Left colon (tissue), 2 donors: Measurements from ENCODE around the gene PLD1. TPM values are rescaled to one million over a fixed set of nuclear protein-coding genes. Genes with fewer than 3 reads are reported as not detected.

ENCODE experiments used
- ATAC-seq: fragments of 200-7000 bp; cut with Tn5 transposase; one replicate; pipeline ENCODE4 v1.9.1; 2020; ENCODE audit warnings: mild to moderate bottlenecking, moderate library complexity
- DNase-seq, 2 donors: peaks; one replicate each; pipeline ENCODE4 v3.0.0-alpha.2; 2020
- intact Hi-C, 2 donors: fragments of 100-400 bp; cut with DNase I in 1 of 2; cut with micrococcal nuclease in 1 of 2; formaldehyde crosslinking; loops; one replicate each; pipeline versions ENCODE4 v1.11.2 to v1.14.0; 2022; cut with DNase I, micrococcal nuclease
- total RNA-seq, 2 donors: library from RNA; stranded (reverse); fragmentation: NEBNext Ultra II Directional; extraction: Animal tissue kit (Norgen Biotek cat#: 25700); gene quantifications; one replicate each; pipeline ENCODE4 v1.2.1, GENCODE V29; 2021
- donor health status: DM: no; HTN: no; CAD: no.
- donor health status: DM: yes; HTN: yes; CAD: no.

PLD1 gene
- total RNA-seq, 2 donors from 2014 or later: 79.7 to 109 TPM

DNA sequence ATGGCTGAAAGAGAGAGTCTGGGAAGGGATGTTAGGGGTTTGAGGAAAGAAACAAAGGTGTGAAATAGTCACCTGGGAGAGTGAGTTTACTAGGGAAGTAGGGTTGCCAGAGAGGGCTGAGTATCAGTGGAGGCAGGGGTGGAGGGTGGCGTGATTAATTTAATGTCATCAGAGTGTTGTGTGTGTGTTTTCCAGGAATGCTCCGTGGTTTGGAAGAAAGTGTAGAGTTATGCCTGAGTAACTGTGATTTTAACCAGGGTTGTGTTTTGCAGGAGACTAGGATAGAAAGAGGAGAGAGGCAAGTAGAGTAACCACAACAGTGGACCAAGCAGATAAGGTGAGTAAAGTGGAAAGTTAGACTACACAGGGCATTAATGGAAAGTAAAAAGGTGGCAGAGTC, 27.2 kb downstream of the PLD1 start:
- ATAC-seq (no peak), DNase-seq (no peak)
- intact Hi-C loops: no loop called here

DNA sequence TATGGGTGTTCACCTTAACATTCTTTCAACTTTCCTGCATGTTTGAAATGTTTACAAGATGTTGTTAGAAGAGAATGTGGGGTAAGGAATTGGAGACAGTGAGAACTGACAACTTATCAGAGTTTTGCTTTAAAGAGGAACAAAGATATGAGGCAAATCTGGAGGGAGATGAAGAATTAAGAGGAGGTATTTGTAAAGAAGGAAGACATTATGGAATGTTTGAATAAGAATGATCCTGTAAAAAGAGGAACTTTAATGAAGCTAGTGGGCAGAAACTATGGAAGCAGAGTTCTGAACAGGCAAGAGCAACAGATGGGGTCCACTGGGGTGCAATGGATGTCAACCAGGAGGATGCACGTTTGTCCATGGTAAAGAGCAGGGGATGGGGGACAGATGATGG, 27.7 kb downstream of the PLD1 start:
- intact Hi-C loops: no loop called here
- ATAC-seq (no peak), DNase-seq (no peak)

DNA sequence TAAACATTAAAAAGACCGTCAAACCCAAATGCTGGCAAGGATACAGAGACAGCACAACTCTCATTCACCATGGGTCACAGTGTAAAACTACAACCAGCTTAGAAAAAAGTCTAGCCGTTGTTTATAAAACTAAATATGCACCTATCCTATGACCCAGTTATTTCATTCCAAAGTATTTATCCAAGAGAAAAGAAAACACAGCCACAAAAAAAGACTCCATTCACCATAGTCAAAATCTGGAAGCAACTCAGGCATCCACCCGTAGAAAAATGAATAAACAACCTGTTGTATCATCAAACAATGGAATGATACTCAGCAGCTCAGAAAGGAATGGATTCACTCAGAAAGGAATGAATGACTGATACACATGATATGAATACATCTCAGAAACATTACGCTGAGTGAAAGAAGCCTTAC, 28.6 kb downstream of the PLD1 start:
- no peak for ATAC-seq
- DNase-seq: no peak
- intact Hi-C loops: no loop called here

DNA sequence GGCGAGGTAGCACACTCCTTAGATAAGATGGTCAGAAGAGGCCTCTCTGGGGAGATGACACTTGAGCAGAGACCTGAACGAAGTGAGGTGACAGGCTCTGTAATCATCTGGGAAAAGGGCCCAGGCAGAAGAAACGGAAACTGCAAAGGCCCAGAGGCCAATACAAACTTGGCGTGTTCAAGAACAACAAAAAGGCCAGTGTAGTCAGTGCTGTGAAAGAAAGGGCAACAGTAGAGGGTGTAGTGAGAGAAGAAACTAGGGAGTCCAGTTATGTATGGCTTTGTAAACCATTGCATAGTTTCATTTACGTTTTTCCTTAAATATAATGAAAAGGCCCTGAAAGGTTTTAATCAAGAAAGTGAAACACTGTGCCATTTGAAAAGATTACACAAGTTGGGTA, 31.8 kb downstream of the PLD1 start:
- intact Hi-C loops: no loop called here
- ATAC-seq (no peak), DNase-seq (no peak)

DNA sequence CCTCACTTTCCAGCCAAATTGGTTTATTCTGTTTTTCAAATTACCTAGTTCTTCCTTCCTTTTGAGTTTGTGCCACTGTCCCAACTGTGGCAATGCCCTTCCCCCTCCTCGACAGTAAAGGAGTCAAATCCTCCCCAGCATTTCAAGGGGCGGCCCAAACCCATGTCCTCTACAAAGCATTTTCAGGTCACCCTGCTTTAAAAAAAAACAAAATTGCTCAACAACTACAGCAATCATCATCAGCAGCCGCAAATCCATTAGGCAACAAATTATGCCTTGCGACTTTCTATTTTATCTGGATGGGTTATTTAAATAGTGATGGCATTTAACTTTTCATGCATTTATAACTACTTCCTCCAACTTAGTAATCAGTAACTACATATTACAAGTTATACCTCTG, 32.7 kb downstream of the PLD1 start:
- intact Hi-C loops: no loop called here
- DNase-seq (no peak), ATAC-seq (no peak)

DNA sequence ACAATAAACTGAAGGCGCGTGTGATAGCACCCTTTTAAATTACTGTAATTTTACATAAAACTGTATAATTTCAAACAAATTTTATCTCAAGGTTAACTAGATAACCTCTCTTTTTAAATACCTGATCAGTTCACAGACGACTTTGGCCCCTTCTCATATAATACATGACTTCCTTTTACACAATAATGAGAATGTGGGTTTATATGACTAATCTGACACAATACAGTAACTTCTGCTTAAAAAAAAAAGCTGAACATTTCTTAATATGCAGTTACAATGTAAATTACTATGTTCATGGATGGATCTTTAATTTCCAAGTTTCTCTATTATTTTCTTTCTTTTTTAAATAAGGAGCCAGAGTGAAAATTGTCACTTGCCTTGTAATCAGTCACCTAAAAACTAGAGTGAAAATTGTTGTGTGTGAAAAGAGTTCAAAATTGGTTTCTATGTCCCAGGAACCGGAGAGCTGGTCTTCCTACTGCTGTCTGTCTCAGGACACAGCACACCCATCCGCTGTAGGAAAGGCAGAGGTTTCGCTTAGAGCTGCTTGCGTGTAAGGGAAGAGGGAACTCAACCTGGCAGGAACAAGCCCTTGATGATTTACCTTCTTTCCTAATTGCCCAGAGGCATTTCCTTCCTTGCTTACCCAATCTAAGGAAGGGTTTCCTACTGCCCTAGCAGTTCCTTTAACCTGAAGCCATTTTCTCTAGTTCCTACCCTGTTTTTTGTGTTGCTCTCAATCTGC, 33.3 kb downstream of the PLD1 start:
- DNase-seq (no peak), ATAC-seq (peak; percentile 54)
- intact Hi-C loops: no loop called here

DNA sequence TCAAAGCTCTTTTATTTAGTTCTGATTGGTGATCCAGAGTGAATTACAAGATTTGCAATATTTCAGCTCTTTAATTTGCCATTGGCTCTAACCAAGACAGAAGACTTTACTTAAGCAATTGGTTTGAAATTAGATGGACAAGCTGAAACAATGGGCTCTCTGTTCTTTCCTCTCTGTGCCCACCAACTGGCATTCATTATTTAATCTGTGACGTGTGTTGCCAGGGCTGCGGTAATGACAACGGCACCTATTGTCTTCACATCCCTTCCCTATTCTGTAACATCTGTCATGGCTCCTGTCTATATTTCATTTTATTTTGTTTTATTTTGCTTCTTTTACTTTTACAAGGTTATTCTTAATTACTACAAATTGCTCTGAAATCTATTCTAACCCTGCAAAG, 33.9 kb downstream of the PLD1 start:
- ATAC-seq (peak; percentile 59), DNase-seq (no peak)
- intact Hi-C loops: no loop called here

DNA sequence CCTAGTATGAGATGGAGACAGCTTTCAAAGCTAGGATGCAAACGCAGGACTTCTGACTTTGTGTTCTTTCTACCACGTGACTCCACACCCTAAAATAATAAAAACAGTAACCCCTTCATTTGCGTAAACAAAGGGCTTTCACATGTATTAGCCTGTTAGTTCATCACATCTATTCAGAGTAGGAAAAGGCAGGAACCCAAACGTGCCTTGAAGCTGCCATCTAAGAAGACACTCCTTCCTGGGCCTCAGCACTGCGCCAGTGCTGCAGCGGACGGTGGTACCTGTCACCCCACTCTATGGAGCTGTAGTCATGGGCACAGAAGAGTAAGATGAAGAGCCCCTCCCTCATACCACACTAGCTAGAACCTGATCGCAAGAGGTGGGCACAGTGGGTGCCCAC, 34.3 kb downstream of the PLD1 start:
- intact Hi-C loops: no loop called here
- ATAC-seq (no peak), DNase-seq (no peak)

DNA sequence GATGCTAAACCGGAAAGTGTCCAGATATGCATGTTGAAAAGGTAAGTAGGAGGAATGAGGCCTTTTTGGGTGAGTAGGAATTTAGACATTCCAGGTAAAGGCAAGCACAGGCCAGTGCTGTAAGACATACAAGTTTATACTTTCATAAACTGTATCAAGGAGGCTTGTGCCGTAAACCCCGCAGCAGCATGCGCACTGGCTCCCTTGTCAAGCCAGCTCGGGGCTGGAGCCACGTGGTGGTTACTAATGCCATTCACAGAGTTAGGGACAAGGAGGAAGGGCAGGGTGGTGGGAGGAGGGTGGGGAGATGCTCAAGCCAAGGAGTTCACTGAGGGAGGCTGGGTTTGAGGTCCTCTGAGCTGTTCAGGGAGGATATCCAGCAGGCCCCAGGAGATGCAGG, 35.8 kb downstream of the PLD1 start:
- intact Hi-C loops: loop anchor here in 1 of 2 donors (5.0 kb wide), 1 partner anchor 127 kb away; no protein-coding TSS in a partner anchor
- ATAC-seq (no peak), DNase-seq (no peak)

DNA sequence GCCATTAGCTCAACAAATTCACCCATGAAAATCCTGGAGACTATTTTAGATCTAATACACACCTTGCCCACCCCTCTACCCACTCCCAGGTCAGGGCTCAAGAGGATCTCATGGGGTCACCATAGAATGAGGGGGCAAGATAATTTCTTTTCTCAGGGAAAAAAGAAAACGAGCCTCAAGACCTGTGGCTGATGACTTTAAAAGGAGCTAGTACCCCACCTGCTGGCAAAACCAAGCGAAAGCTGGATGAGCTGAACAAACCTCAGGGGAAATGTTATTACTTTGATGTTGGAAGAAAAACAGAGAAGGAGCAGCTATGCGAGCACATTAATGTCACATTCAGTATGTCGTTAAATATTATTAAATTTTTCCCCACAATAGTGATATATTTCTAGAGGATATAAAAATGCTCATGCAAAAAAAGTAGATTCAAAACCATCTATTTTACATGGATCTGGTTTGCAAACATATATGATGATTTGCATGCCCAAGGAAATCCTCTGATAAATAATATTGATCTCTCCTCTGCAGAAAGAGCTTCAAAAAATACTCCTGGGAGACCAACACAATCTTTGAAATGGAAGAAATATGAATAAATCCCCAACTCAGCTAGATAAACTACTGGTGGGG, 37.7 kb downstream of the PLD1 start:
- intact Hi-C loops: loop anchor here in 1 of 2 donors (5.0 kb wide), 1 partner anchor 125 kb away; no protein-coding TSS in a partner anchor
- DNase-seq: peak in 1 of 2 donors; percentile 74
- ATAC-seq: peak; percentile 44

DNA sequence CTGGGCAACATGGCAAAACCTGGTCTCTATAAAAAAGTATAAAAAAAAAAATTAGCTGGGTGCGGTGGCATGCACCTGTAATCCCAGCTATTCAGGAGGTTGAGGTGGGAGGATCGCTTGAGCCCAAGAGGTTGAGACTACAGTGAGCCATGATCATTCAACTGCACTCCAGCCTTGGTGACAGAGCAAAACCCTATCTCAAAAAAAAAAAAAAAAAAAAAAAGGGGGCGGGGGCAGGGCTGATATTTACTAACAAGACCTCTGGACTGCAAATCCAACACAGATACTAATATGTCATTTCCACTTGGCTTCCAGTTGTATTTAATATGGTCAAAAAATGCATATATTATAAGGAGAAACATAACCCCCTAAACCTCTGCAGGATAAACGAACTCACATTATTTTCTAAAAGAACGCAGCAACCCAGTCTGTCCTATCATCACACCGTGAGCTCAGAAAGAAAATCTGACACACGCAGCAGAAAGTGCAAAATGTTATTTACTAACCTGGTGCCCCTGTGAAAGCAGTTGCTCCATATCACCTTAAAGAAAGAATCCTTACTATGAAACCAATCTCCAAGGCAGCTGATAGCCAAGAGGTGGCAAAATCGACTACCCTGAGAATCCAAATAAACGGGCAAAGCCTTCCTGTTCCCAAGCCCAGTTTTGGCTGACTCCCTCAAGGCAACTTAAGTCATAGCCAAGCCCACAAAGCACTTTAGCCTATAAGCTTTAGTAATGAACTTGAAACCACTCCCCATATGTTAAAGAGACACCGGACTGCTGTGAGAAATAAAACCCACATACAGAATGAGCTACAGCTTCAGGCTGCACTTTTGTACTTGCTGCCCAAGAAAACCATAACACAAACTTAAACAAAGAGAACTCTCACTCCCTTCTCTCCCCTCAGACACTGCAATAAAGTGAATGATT, 39.3 kb downstream of the PLD1 start:
- peak; percentile 41 to 53 for DNase-seq
- ATAC-seq: peak; percentile 94
- intact Hi-C loops: loop anchor here in 1 of 2 donors (5.0 kb wide), 1 partner anchor 124 kb away; no protein-coding TSS in a partner anchor

DNA sequence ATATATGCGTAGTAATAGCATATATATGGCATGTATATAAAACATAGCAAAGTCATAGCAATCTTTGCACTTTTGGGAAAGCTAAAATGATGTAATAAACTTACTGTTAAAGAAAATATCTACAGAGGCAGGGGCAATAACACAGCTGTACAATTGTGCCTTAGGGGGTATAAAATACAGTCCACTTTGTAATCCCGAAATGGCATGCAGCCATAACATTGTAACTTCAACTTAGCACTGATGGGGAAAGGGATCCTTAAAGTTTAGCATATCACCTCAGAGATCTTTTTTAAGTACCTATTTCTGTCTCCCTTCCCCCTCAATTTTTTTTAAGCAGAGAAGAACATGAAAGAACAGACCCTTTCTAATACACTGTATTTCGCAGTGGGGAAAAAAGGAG, 40.8 kb downstream of the PLD1 start:
- intact Hi-C loops: no loop called here
- DNase-seq (no peak), ATAC-seq (no peak)

DNA sequence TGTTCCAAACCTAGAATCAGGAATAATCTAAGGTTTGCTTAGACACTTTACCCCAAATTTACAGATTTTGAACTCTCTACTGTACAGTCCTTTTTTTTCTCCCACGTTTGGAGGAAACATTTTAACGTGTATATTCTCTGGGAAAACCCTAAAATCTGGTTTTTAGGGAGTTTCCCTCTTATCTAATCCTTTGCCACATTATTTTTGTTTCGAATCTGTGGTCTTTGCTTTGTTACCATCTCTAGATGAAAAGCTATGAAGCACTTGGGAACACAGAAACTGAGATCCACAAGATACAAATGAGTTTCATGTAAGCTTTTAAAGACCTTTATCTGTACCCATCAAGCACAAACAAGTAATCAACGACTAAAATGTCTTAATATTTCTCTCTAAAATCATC, 41.3 kb downstream of the PLD1 start:
- ATAC-seq (no peak), DNase-seq (no peak)
- intact Hi-C loops: no loop called here

DNA sequence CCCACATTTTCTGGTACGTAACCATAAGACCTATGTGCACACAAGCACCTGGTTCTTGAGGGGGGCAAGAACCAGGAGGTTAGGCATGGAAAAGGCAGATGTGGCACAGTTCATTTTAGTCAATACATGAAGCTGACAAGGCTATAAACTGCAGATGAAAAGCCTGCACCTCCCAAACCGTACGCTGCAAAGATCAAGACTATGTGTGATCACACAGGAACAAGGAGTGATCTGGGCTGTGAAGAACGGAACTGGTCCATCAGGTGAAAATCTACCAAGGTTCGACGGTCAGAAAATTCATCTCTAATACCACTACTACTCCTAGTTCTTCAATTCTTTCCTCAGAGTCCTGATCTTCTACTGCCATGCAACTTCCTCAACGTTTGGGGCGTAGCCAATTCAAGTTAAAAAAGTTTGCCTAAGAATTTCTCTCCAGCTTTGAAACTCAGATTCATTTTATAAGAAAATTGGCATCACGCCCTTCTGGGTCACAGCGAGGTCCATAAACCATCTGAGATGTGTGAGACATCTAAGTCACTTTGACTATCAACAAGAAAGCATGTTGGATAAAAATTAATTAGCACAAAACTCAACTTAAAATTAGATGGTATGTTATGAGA, 41.9 kb downstream of the PLD1 start:
- no peak for ATAC-seq
- DNase-seq: no peak
- intact Hi-C loops: no loop called here

DNA sequence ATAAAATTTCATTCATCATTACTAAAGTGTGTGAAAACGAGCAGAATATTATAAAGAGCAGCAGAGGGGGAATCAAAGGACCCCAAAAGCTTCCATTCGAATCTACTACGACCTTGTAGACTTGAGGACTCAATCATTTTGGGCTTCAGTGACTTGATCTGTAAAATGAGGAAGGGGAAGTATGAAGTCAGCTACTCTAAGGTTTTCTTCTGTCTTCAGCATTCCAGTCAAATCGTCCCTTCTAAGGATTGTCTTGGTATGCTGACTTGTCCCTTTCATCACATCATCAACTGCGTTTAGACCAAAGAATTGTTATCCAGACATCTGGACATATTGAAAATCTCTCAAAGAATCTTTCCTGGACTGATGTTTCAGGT, 44.8 kb downstream of the PLD1 start:
- DNase-seq (no peak), ATAC-seq (no peak)
- intact Hi-C loops: no loop called here

DNA sequence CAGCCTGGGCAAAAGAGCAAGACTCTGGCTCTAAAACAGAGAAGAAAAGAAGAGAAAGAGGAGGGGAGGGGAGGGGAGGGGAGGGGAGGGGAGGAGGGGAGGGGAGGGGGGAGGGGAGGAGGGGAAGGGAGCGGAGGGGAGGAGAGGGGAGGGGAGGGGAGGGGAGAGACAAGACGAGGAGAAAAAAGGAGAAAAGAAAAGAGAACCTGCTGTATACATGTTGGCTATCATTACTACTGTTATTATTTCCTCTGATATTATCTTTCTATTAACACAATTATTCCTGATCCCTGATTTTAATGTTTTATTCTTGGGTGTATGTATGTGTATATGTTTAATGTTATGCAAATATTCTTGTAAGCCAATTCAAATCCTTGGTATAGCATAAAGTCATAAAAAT, 46.9 kb downstream of the PLD1 start:
- ATAC-seq (no peak), DNase-seq (no peak)
- intact Hi-C loops: no loop called here

DNA sequence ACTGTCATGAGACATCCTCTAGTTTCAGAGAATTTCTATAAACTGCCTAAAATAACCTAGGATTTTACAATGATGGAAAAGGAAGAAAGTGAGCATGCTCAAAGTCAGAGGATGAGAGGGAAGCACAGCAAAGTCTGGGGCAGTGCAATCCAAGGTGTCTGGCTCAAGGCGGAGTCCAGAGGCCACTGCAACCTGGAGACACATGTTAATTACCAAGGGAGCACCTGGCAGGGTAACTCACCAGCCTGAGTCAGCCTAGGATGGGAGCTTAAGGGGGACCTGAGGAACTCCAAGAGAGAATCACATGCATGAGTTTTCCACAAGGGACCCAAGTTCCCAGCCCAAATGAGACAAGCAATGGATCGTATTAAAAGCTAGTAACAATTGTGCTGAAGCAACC, 49.8 kb downstream of the PLD1 start:
- DNase-seq (no peak), ATAC-seq (peak; percentile 56)
- intact Hi-C loops: no loop called here

DNA sequence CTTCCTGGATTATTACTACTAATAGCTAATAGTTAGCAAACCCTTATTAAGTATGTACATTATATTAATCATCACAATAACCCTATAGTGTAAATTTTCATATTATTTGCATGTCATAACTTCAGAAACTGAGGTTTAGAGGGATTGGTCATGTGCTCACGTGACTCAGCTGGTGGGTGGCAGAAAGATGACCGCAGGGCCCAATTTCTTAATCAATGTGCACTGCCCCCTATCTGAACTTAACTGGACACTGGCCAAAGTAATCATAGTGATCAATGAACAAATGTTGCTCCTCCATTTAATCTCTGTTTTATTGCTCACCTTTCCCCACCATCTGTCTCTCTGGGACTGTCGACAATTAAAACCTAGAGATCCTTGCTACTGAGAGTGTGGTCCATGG, 52.2 kb downstream of the PLD1 start:
- DNase-seq: no peak
- no peak for ATAC-seq
- intact Hi-C loops: no loop called here

DNA sequence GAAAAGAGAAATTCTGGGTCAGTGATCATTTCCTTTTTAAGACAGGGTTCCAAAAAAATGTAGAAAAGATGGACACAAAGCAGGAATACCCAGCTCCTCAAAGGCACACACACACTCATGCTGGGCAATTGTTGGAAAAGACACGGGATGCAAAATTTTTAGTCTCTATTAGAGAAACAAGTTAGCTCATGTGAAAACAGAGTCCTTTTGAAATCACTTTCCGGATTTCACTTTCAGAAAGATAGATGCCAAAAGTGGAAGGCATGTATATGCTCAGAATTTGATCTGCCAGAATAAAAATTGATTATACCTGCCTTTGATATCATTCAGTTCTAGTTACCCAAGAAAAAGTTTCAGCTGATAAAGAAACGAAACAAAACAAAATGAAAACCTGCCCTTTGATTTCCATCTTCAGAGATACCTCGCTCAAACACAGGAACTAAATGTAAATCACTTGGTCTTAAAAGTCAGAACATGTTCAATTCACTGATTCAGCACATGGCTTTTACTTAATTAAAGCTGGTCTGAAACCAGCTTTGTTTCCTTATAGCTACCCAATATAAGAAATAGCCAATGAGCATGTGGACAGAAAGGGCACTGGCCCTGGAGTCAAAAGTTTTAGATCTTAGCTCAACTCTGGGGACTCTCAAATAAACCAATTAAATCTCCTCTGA, 52.8 kb downstream of the PLD1 start:
- no peak for DNase-seq
- ATAC-seq: no peak
- intact Hi-C loops: no loop called here
